SK-N-SH (cell line): Measurements from ENCODE around the gene PRKCD. TPM values are rescaled to one million over a fixed set of nuclear protein-coding genes. Genes with fewer than 3 reads are reported as not detected.

Experiments
- CTCF ChIA-PET: fragments of 300-600, 350-600 bp; formaldehyde crosslinking; extraction: SDS; loops from one replicate; lab custom pipeline; 2021; lab: Yijun Ruan, JAX
- POLR2A ChIA-PET: fragments of 350-600 bp; sonication (Branson Sonifier 250); formaldehyde crosslinking; extraction: SDS; loops from one replicate; lab custom pipeline; 2020; ENCODE audit warnings: antibody characterized with exemption, inconsistent platforms; lab: Yijun Ruan, JAX
- DNase-seq: peaks from one replicate; pipeline ENCODE4 v3.0.0; 2012
- H2AFZ ChIP-seq: fragments of 200-600 bp; sonication (generic); 2 replicates; pipeline ENCODE4 v1.8.1; 2016; ENCODE audit warnings: antibody characterized with exemption, mild to moderate bottlenecking, low read depth
- H3F3A ChIP-seq: fragments of 200-600 bp; sonication (generic); replicated peaks from 2 replicates; pipeline ENCODE3; 2016; ENCODE audit warnings: antibody characterized with exemption, mild to moderate bottlenecking; ENCODE audit not compliant: insufficient read depth
- H3K27ac ChIP-seq, 2 experiments: fragments of 200-500 bp in 1 of 2; fragments of 200-600 bp in 1 of 2; sonication (Bioruptor generic) in 1 of 2; sonication (generic), shearing (Covaris generic) in 1 of 2; 2 replicates each; pipeline versions ENCODE4 v1.5.1 to v1.6.1; 2014 to 2016; ENCODE audit warnings: low read depth in 2 of 2, inconsistent platforms in 1 of 2, low read length in 1 of 2, mild to moderate bottlenecking in 1 of 2, mixed read lengths in 1 of 2
- H3K27me3 ChIP-seq: fragments of 200-600 bp; sonication (generic), shearing (Covaris generic); 2 replicates; pipeline ENCODE4 v1.6.1; 2016; ENCODE audit warnings: mixed run types; ENCODE audit not compliant: insufficient read depth
- H3K36me3 ChIP-seq, 2 experiments: fragments of 200-500 bp in 1 of 2; fragments of 200-600 bp in 1 of 2; sonication (Bioruptor generic) in 1 of 2; sonication (generic) in 1 of 2; replicated peaks in 1 of 2; 2 replicates each; pipeline versions ENCODE3 to v1.5.1; 2014 to 2016; ENCODE audit warnings: low read length in 1 of 2, mild to moderate bottlenecking in 1 of 2; ENCODE audit not compliant: insufficient read depth in 2 of 2, control insufficient read depth in 1 of 2
- H3K4me1 ChIP-seq, 2 experiments: fragments of 200-500 bp in 1 of 2; fragments of 200-600 bp in 1 of 2; sonication (Bioruptor generic) in 1 of 2; sonication (generic), shearing (Covaris generic) in 1 of 2; 2 replicates each; pipeline versions ENCODE4 v1.5.1 to v1.6.1; 2014 to 2016; ENCODE audit warnings: low read depth in 1 of 2, low read length in 1 of 2, mixed run types in 1 of 2; ENCODE audit not compliant: insufficient read depth in 2 of 2, control insufficient read depth in 1 of 2
- H3K4me2 ChIP-seq: fragments of 200-600 bp; sonication (generic), shearing (Covaris generic); 2 replicates; pipeline ENCODE4 v1.6.1; 2017; ENCODE audit warnings: mixed run types
- H3K4me3 ChIP-seq, 2 experiments: fragments of 200-500 bp in 1 of 2; fragments of 200-600 bp in 1 of 2; sonication (Bioruptor generic) in 1 of 2; sonication (generic), shearing (Covaris generic) in 1 of 2; 2 replicates each; pipeline versions ENCODE4 v1.5.1 to v1.8.1; 2014 to 2016; ENCODE audit warnings: low read depth in 2 of 2, inconsistent platforms in 1 of 2, low read length in 1 of 2, mild to moderate bottlenecking in 1 of 2, mixed read lengths in 1 of 2, moderate library complexity in 1 of 2
- H3K79me2 ChIP-seq: fragments of 200-600 bp; sonication (generic); 2 replicates; pipeline ENCODE4 v1.8.1; 2017; ENCODE audit warnings: mild to moderate bottlenecking; ENCODE audit not compliant: insufficient read depth
- H3K9ac ChIP-seq: fragments of 200-600 bp; sonication (generic); 2 replicates; pipeline ENCODE4 v1.6.1; 2017; ENCODE audit warnings: mixed run types
- H3K9me2 ChIP-seq: fragments of 200-600 bp; sonication (generic); 2 replicates; pipeline ENCODE4 v1.6.1; 2017; ENCODE audit warnings: mixed run types
- H3K9me3 ChIP-seq: fragments of 200-600 bp; sonication (generic); 2 replicates; pipeline ENCODE4 v1.6.1; 2017; ENCODE audit warnings: mixed run types, mild to moderate bottlenecking, moderate library complexity
- H4K20me1 ChIP-seq: fragments of 200-600 bp; sonication (generic); 2 replicates; pipeline ENCODE4 v1.6.1; 2017; ENCODE audit warnings: mild to moderate bottlenecking, mixed run types; ENCODE audit not compliant: insufficient read depth
- JUND ChIP-seq: IDR thresholded peaks from 2 replicates; pipeline ENCODE4 v1.4.0; 2012
- MXI1 ChIP-seq: IDR thresholded peaks from 2 replicates; pipeline ENCODE4 v1.6.1; 2012; ENCODE audit warnings: mild to moderate bottlenecking, low read depth, low read length, improper control_type of control experiment
- RCOR1 ChIP-seq: fragments of 150-350 bp; IDR thresholded peaks from 2 replicates; pipeline ENCODE4 v1.6.1; 2017; ENCODE audit warnings: antibody characterized with exemption, low read length
- TCF12 ChIP-seq: IDR thresholded peaks from 2 replicates; pipeline ENCODE4 v1.4.0; 2012
- WGBS: methylation state at CpG from one replicate; pipeline ENCODE4 v1.1.6; 2017; ENCODE audit warnings: low lambda C conversion rate; 5-methylcytosine and 5-hydroxymethylcytosine counted together
- polyA plus RNA-seq, 3 experiments: library from polyadenylated mRNA; depleted of rRNA; stranded (reverse); fragments of >200 nt; gene quantifications; 2 replicates each; pipeline ENCODE4 v1.2.3, GENCODE V29; 2012

Gene PRKCD
- polyA plus RNA-seq, 1 of the 3 experiments (the other 2 are of a cell fraction) = 29.0 TPM

DNA sequence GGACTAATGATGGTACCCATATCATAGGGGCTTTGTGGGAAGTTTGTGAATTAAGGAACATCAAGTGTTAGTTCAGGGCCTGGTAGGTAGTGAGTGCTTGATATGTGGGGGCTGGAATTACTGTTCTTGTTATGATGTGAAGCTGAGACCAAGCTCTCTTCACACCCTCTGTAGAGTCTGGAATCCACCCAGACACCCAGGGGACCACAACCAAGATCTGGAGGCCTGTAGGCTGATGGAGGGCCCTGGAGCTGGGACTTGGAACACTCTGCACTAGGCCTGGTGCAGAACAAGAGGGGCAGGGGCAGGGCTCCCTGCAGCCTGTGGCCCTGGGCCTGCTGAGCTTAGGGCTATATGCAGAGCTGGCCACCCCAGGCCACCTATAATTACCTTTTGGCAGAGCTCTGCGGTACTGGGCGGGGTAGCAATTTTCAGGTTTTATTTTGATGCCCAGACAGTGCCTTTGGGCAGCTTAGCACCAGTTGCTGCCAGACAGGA, 13.1 kb upstream of the PRKCD start:
- Histone ChIP-seq H4K20me1 (no peaks in the 10 kb centered on the region), H2AFZ (no peak overlapping the region), H3K27me3 (no peaks in the 10 kb centered on the region)
- no peak for TF ChIP-seq TCF12
- no peak for TF ChIP-seq JUND
- TF ChIP-seq, all 33 proteins: peak for 0
- no peaks in the 10 kb centered on the region for H3F3A ChIP-seq
- peaks cover 0 to 5% of the 10 kb centered on the region in 2 experiments; a peak in 2 of 4 replicates for H3K4me1 ChIP-seq
- WGBS = 92% methylated on average over 2 of the region's 2 CpGs
- H3K79me2 ChIP-seq = no peaks in the 10 kb centered on the region
- no peak overlapping the region for H3K4me3 ChIP-seq
- H3K9ac ChIP-seq = no peak overlapping the region
- CTCF ChIA-PET = interaction anchor here (1.0 to 2.9 kb wide), 4 partner anchors 10 to 48 kb away, joined by 3 to 18 read pairs (median 6); no protein-coding TSS in a partner anchor
- no peak overlapping the region for H3K4me2 ChIP-seq
- no peaks in the 10 kb centered on the region for H3K9me2 ChIP-seq
- DNase-seq = no peak
- no peak overlapping the region for H3K27ac ChIP-seq
- H3K9me3 ChIP-seq = no peaks in the 10 kb centered on the region
- POLR2A ChIA-PET = no interaction called here
- H3K36me3 ChIP-seq = no peaks in the 10 kb centered on the region

- ChIA-PET POLR2A (no interaction called here), CTCF (interaction anchor here (1.0 to 2.9 kb wide), 5 partner anchors 11 to 47 kb away, joined by 3 to 18 read pairs (median 5); partner anchors contain the start of gene PRKCD)
- H3K27ac ChIP-seq = no peak overlapping the region
- H3K9me3 ChIP-seq = no peaks in the 10 kb centered on the region
- 96% methylated on average over 8 of the region's 13 CpGs for WGBS
- no peaks in the 10 kb centered on the region for H3K27me3 ChIP-seq
- no peak for TF ChIP-seq RCOR1
- no peak for DNase-seq
- peaks cover 0 to 5% of the 10 kb centered on the region in 2 experiments; a peak in 2 of 4 replicates for H3K4me1 ChIP-seq
- H3F3A ChIP-seq = no peaks in the 10 kb centered on the region
- H4K20me1 ChIP-seq = no peaks in the 10 kb centered on the region
- H2AFZ ChIP-seq = no peak overlapping the region
- H3K9me2 ChIP-seq = no peaks in the 10 kb centered on the region
- no peak overlapping the region for H3K4me2 ChIP-seq
- H3K9ac ChIP-seq = no peak overlapping the region
- no peak overlapping the region for H3K4me3 ChIP-seq
- H3K36me3 ChIP-seq = no peaks in the 10 kb centered on the region
- H3K79me2 ChIP-seq = no peaks in the 10 kb centered on the region
These were observed 11.9 kb upstream of the PRKCD start for GRCh38 chr3:53149006-53149690.

DNA sequence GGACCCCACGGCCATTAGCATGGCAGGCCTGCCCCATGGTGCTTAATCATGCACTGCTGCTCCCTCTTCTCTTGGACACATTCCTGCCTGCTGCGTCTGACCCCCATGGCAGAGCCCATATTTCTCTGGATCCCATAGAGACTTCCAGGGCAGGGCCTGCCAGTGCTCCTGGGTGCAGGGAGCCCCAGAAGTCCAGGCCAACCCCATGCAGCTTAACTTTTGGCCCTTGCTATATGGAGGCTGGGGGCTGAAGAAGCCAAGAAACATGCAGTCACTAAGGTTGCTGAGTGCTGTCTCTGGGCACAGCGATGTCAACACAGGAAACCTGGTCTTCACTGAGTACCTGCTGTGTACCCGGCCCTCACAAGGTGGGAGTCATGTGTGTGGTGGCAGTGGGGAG, 11.3 kb upstream of the PRKCD start:
- CTCF ChIA-PET = interaction anchor here (1.0 to 2.8 kb wide), 3 partner anchors 11 to 15 kb away, joined by 3 to 10 read pairs (median 5); partner anchors contain the start of gene PRKCD
- Histone ChIP-seq H3K4me2 (no peak overlapping the region), H3K9me3 (no peaks in the 10 kb centered on the region), H3K4me3 (no peak overlapping the region), H3K27ac (no peak overlapping the region), H3K9ac (no peak overlapping the region), H3K27me3 (no peaks in the 10 kb centered on the region), H2AFZ (no peak overlapping the region), H3K79me2 (no peaks in the 10 kb centered on the region), H4K20me1 (no peaks in the 10 kb centered on the region), H3K4me1 (peaks cover 0 to 5% of the 10 kb centered on the region in 2 experiments; a peak in 2 of 4 replicates)
- DNase-seq = no peak
- POLR2A ChIA-PET = no interaction called here
- TF ChIP-seq MXI1 = no peak
- TF ChIP-seq JUND = no peak
- TF ChIP-seq, all 33 proteins: peak for 0
- Histone ChIP-seq H3F3A (no peaks in the 10 kb centered on the region), H3K9me2 (no peaks in the 10 kb centered on the region), H3K36me3 (no peaks in the 10 kb centered on the region)
- 90% methylated on average over 2 of the region's 4 CpGs for WGBS
